Smooth muscle cell (in vitro differentiated cells): ENCODE results near the gene PCDHGC5. TPM values are rescaled to one million over a fixed set of nuclear protein-coding genes. Genes with fewer than 3 reads are reported as not detected.

ENCODE experiments used
- DNase-seq: peaks from one replicate; lab custom pipeline; 2025; ENCODE audit not compliant: unreplicated experiment; lab: John Stamatoyannopoulos, UW
- H2AFZ ChIP-seq: fragments of 200-600 bp; sonication (generic); 2 replicates; pipeline ENCODE4 v1.6.0; 2016; ENCODE audit warnings: antibody characterized with exemption, low read depth, mild to moderate bottlenecking
- H3F3A ChIP-seq: fragments of 200-600 bp; sonication (generic); 2 replicates; pipeline ENCODE4 v1.6.0; 2017; ENCODE audit warnings: antibody characterized with exemption, low read depth
- H3K27ac ChIP-seq: fragments of 200-600 bp; sonication (generic); 2 replicates; pipeline ENCODE4 v1.5.1; 2016; ENCODE audit warnings: low read depth, mild to moderate bottlenecking
- H3K27me3 ChIP-seq: fragments of 200-600 bp; sonication (generic); 2 replicates; pipeline ENCODE4 v1.6.1; 2016; ENCODE audit warnings: low read depth, mild to moderate bottlenecking
- H3K36me3 ChIP-seq: fragments of 200-600 bp; sonication (generic); 2 replicates; pipeline ENCODE4 v1.5.1; 2016; ENCODE audit warnings: low read depth
- H3K4me1 ChIP-seq: fragments of 200-600 bp; sonication (generic); 2 replicates; pipeline ENCODE4 v1.5.1; 2016; ENCODE audit warnings: low read depth
- H3K4me2 ChIP-seq: fragments of 200-600 bp; sonication (generic); 2 replicates; pipeline ENCODE4 v1.6.0; 2016; ENCODE audit warnings: mild to moderate bottlenecking
- H3K4me3 ChIP-seq: fragments of 200-600 bp; sonication (generic); 2 replicates; pipeline ENCODE4 v1.5.1; 2016; ENCODE audit warnings: mild to moderate bottlenecking
- H3K79me2 ChIP-seq: fragments of 200-600 bp; sonication (generic); 2 replicates; pipeline ENCODE4 v1.6.0; 2016; ENCODE audit warnings: low read depth, mild to moderate bottlenecking
- H3K9ac ChIP-seq: fragments of 200-600 bp; sonication (generic); 2 replicates; pipeline ENCODE4 v1.6.0; 2016; ENCODE audit warnings: low read depth
- H3K9me3 ChIP-seq: fragments of 200-600 bp; sonication (generic); replicated peaks from 2 replicates; pipeline ENCODE4 v1.5.1; 2016; ENCODE audit warnings: low read depth
- H4K20me1 ChIP-seq: fragments of 200-600 bp; sonication (generic); 2 replicates; pipeline ENCODE4 v1.6.0; 2016; ENCODE audit warnings: low read depth
- CTCF ChIP-seq: fragments of 200-600 bp; sonication (generic); IDR thresholded peaks from 2 replicates; pipeline ENCODE4 v1.5.1; 2017; ENCODE audit warnings: borderline replicate concordance, mild to moderate bottlenecking, antibody characterized with exemption; ENCODE audit not compliant: insufficient read depth, poor library complexity, severe bottlenecking
- WGBS: methylation state at CpG from one replicate; pipeline ENCODE4 v1.1.7; 2016; ENCODE audit warnings: low lambda C conversion rate; 5-methylcytosine and 5-hydroxymethylcytosine counted together
- polyA plus RNA-seq: library from polyadenylated mRNA; unstranded; fragments of >200 nt; fragmentation: Nextera tagmentation; extraction: Ambion mirVana; gene quantifications from 2 replicates; pipeline ENCODE4 v1.2.1, GENCODE V29; 2016
- total RNA-seq: library from RNA; depleted of rRNA; stranded (reverse); fragments of >200 nt; gene quantifications from 2 replicates; pipeline ENCODE4 v1.2.3, GENCODE V29; 2014

Gene PCDHGC5
- total and polyA plus RNA-seq, 2 experiments from 2014 or later: 1.8 to 3.3 TPM

DNA sequence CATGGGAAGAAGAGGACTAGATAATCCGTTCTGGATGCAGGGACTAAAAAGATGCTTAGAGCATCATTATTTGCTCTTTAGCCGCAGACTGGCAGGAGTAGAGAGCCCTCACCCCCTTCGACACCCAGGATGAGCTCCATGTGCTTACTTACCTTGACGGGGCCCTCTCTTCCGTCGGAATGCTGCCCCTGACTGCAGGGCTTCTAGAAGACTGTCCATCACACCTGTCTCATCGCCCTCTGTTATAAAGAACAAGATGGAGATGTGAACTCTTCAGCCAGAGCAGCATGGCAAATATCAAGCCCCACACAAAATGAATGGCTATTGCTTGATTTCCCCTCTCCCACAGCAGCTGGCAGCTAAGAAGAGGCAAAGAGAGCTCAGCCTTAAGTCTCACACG is 35.1 kb downstream of the PCDHGC5 start:
- H3K4me1 ChIP-seq: peaks cover 45% of the 10 kb centered on the region
- H3K27ac ChIP-seq: peak overlapping the region; percentile 100
- 93% methylated on average over 8 of the region's 8 CpGs for WGBS
- no peaks in the 10 kb centered on the region for H3K9me3 ChIP-seq
- H3K36me3 ChIP-seq: no peaks in the 10 kb centered on the region
- no peak for DNase-seq
- no peak for TF ChIP-seq CTCF
- H2AFZ ChIP-seq: no peak overlapping the region
- no peak overlapping the region for H3K4me3 ChIP-seq
- H3K9ac ChIP-seq: peak overlapping the region; percentile 23
- H3K27me3 ChIP-seq: no peaks in the 10 kb centered on the region
- H3K79me2 ChIP-seq: peaks cover 9% of the 10 kb centered on the region
- peak overlapping the region; percentile 56 for H3K4me2 ChIP-seq
- H3F3A ChIP-seq: peaks cover 53% of the 10 kb centered on the region
- no peaks in the 10 kb centered on the region for H4K20me1 ChIP-seq

DNA sequence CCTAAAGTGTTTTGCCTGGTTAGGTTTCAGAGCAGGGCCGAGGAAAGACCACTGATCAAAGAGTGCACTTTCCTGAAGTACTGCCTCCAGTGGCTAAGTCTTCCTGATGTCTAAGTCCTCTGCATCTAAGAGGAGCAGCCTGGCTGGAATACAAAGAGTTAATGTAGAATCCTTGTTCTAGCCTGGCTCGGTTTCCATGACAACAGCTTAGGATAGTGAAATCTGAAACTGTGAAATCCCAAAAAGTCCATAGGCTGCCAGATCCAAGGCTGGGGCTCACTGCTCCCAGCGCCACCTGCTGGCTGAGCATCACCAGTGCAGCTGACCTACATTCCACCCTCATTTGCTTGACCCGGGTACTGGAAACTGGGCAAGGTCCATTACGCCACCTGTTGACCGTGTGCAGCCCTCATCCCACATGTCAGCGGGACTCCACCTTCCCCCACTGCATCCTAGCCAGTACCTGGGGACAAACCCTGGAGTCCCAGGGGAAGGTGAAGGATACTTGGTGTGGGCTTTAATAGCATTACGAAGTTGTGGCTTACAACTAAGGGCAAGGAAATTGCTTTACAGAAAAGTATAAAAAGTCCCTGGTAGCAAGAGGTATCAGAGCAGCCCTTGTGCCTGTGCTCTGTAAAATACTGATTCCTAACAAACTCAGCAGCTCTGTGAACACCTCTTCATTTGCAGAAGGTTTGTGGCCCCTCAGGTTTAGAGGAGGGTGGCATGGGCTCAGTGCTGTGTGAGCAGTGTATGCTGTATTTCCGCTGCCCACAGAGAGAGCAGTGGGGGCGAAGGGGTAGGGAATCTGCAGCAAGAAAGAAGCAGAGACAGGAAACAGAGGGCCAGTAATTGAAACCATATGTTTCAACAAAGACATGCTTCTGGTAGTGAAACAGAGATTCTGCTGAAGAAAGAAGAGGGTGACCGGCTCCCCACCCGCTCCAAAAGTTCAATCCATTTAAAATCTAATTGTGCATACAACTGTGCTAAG is 36.0 kb downstream of the PCDHGC5 start:
- peaks cover 49% of the 10 kb centered on the region for H3F3A ChIP-seq
- H3K9ac ChIP-seq: peak overlapping the region; percentile 23
- H3K27me3 ChIP-seq: no peaks in the 10 kb centered on the region
- H3K79me2 ChIP-seq: peaks cover 9% of the 10 kb centered on the region
- peak overlapping the region; percentile 57 for H3K4me2 ChIP-seq
- peak overlapping the region; percentile 100 for H3K27ac ChIP-seq
- H4K20me1 ChIP-seq: no peaks in the 10 kb centered on the region
- no peak overlapping the region for H3K4me3 ChIP-seq
- WGBS: 9% methylated on average over 12 of the region's 12 CpGs
- peaks cover 43% of the 10 kb centered on the region for H3K4me1 ChIP-seq
- no peaks in the 10 kb centered on the region for H3K36me3 ChIP-seq
- no peak overlapping the region for H2AFZ ChIP-seq
- peak; percentile 65 for DNase-seq
- peak; percentile 98 for TF ChIP-seq CTCF
- H3K9me3 ChIP-seq: no peaks in the 10 kb centered on the region

GRCh38 chr5:141525653-141526052 is 36.8 kb downstream of the PCDHGC5 start:
- peaks cover 47% of the 10 kb centered on the region for H3F3A ChIP-seq

More at GRCh38 chr5:141525653-141526052, 36.8 kb downstream of the PCDHGC5 start:
- DNase-seq: no peak
- H3K4me1 ChIP-seq: peaks cover 35% of the 10 kb centered on the region
- no peaks in the 10 kb centered on the region for H3K9me3 ChIP-seq
- 80% methylated on average over 7 of the region's 7 CpGs for WGBS
- H3K9ac ChIP-seq: no peak overlapping the region
- no peaks in the 10 kb centered on the region for H4K20me1 ChIP-seq
- no peaks in the 10 kb centered on the region for H3K27me3 ChIP-seq
- peak overlapping the region; percentile 57 for H3K4me2 ChIP-seq
- TF ChIP-seq CTCF: no peak
- no peaks in the 10 kb centered on the region for H3K36me3 ChIP-seq
- H2AFZ ChIP-seq: no peak overlapping the region
- H3K27ac ChIP-seq: peak overlapping the region; percentile 100
- H3K79me2 ChIP-seq: peaks cover 9% of the 10 kb centered on the region
- H3K4me3 ChIP-seq: no peak overlapping the region
